Measurements from ENCODE around the gene ROBO1.
A peak's percentile ranks its signal among the peaks of the same experiment; 100 is the strongest.

Gene ROBO1

DNA sequence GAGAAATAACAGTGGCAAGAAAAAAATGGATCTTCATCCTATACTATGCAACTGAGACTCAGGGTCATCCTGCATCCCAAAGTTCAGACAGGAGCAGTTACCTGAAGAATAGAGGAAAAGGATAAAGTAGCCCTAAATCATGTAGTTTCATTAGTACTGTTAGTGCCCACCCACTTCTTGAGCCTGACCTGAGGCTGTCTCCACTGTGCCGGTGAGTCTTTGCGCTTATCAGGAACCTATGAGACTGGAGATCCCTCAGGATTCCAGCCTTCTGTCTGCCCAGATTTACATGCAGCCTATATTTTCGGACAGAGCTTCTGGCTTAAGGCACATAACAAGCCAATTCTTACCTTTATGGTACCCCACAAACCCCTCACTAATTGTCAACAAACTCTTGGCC, 791.6 kb downstream of the ROBO1 start:
- no peak for DNase-seq (ENCODE audit: low spot score)

DNA sequence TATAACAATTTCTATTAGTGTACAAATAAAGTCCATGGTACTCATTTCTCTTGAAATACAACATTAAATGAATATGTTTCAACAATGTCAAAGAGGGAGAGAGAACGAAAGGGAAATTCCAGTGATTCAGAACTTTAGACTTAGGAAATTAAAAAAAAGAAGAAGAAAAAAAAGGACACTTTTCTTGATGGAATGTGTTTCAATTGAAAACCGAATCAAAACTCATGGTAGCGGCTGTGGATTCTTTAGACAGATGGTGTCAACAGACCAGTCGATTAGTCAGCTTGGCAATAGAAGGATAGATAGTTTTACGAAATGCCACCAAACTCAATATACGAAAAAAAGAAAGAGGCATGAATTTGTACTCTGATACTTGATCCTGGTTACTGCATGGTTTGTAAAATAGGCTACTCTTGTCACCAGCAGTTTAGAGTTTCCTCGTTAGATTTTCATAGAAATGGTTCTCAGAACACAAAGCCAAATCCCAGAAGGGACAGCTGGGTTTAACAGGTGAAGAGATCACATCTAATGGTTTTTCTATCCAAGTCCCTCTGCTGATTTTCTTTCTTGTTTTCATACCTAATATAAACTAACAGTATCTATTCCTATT, 793.5 kb downstream of the ROBO1 start:
- DNase-seq (ENCODE audit: low spot score) = no peak

DNA sequence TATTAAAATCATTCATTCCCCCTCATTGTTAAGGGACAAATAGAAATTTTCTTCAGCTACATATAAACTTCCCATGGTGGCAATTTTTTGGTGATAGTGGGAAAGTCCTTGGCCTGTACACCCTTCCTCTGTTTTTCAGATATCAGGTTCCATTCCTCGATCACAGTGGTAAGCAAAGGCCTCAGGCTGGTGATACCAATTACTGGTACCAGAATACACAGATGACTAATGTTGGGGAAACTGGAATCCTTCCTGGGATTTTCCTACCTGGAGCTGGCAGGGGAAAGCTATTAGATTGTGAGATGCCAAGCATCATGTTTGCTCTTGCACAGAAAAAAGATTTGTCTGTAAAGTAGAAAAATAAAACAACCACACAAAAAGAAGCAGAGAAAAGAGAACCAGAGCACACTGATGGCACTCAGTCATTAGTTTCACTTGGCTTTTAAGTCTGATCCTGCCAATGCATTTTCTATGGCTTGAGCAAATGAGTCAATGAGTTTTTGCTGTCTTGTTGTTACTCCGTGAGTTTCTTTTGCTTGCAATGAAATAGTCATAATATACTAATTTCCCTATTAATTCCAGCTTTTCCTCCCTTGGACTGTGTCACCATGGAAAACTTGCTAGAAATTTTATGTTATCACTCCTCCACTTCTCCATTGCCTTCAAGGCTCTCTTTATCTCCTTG, 795.0 kb downstream of the ROBO1 start:
- DNase-seq (ENCODE audit: low spot score) = no peak

DNA sequence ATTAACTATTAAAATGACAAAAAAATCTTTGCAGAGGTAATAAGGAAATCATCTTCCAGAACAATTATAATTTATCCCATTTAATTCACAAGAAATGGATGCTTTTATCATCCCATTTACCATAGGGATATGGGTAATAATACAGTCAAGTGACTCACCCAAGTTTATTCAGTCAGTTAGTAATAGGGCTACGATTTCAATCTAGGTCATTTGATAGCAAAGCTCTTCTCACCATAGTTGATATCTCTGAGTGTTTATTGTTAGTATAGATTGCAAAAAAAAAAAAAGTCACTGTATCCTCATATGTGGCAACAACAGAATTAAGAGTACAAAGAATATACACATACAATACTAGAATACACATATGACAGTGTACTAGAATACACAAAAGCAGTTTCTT, 797.1 kb downstream of the ROBO1 start:
- DNase-seq (ENCODE audit: low spot score) = no peak

DNA sequence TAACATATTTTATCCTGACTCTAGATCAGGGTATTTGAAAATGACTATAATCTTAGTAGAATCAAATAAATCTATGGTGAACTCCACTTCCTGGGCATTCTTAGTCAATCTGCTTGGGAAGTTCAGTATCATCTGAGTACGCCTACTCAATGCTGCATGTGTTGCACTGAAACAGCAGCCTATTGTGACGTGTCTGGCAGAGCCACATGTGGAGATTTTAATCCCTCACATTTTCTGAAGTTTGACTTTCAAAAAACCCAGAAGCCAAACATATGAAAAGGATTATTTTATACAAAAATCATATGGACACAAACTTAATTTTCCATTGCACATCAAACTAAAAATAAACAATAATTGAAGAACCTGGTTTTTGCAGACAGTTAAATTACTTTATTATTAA, 798.3 kb downstream of the ROBO1 start:
- DNase-seq (ENCODE audit: low spot score) = no peak

DNA sequence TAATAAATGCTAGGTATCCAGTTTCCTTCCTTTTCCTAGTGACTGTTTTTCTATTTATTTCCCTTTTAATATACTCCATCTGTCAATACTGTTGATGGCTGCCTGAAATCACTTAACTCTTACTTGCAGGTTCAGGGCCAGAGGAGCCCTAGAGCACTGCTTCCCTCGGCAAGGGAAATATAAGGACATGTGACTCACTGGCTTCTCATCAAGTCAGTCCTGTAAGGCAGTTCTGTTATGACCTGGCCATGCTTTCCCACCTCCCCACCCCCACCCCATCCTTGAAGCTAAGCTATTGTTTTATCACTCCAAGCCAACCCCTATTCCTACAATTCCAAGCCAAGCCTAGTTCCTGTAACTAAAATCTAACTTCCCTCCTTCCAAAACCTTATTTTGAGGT, 800.7 kb downstream of the ROBO1 start:
- no peak for DNase-seq (ENCODE audit: low spot score)

DNA sequence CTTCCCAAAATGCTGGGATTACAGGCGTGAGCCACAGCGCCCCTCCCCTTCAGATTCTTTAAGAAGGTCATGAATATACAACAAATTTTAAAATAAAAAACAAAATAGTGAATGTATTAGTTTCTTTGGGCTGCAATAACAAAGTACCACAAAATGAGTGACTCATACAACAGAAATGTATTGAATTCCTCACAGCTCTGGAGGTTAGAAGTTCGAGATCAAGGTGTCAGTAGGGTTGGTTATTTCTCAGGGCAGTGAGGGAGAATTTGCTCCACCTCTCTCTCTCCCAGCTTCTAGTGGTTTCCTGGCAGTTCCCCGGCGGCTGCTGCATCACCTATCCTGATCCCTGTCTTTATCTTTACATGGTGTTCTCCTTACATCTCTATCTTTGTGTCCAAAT, 804.0 kb downstream of the ROBO1 start:
- DNase-seq (ENCODE audit: low spot score) = no peak

DNA sequence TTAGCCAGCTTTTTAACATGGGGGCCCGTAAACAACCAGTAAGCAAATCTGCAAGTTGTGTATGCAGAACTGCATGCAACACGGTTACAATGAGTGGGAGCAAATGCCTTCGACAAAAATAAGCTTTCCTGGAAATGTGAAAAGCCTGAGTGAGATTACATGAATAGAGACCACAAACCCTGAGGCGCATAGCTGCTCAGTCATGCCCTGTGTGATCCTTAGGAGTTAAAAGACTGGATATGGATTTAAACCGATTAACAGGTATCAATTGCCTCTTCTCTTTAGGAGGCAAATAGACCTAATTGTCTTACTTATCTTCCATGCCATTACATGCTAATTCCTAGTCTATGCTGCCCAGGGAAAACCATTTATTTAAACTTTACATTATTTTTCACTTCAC, 810.3 kb downstream of the ROBO1 start:
- DNase-seq (ENCODE audit: low spot score) = no peak

DNA sequence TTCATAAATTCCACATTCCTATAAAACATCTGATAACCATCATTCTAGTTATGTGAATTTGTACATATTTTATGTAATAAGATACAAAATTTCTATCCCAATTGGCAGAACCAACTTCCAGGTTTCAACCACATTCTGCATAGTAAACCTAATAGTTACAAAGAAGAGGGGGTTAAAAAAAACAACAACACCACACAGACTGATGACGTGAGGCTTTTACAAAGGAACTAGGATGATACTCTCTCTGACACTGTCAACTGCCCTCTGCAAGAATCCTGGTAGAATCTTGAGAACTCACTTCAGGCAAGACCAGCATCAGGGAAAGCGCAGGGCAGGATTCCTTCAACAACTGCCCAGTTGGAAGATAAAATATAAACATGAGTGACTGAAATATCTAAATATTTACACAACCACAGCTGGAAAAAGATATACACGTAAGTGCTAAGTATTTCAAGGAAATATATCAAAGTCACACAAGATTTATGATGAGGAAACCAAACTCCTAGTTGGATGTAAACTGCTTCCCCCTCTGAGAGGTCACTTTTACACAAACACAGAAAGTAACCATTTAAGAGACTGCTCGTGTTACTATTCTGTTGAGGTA, 816.4 kb downstream of the ROBO1 start:
- no peak for DNase-seq (ENCODE audit: low spot score)

DNA sequence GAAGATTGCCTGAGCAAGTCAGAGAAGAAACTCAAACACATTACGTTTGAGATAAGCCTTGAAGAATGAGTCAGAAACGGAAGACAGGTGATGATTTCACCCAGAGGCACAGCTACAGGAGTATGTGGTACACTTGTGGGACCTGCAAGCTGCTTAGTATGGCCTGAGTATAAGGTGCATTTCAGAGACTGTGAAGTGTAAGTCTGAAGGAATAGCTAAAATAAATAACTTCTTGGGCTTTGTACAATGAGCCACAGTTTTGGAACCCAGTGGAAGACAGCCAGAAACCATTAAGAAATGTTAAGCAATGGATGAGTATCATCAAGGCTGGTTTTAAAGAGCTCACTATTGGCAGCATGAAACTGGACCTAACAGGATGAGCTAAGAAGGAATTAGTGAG, 826.2 kb downstream of the ROBO1 start:
- DNase-seq (ENCODE audit: low spot score) = no peak

DNA sequence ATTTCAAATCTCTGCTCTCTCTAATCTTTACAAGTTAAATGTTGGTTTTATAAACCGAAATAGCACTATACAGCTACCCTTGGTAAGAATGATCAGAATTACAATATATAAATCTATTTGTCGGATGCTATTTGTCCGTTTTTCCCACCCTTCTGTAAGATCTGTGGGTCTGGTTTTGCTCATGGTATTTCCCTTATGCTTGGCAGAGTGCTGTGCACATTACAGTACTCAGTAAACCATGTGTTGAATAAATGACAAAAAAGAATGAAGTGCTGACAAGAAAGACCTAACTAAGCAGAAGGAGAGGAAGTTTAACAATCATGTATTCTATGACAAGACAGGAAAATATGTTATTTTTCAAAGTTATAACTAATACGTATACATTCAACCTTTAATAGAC, 827.2 kb downstream of the ROBO1 start:
- no peak for DNase-seq (ENCODE audit: low spot score)

DNA sequence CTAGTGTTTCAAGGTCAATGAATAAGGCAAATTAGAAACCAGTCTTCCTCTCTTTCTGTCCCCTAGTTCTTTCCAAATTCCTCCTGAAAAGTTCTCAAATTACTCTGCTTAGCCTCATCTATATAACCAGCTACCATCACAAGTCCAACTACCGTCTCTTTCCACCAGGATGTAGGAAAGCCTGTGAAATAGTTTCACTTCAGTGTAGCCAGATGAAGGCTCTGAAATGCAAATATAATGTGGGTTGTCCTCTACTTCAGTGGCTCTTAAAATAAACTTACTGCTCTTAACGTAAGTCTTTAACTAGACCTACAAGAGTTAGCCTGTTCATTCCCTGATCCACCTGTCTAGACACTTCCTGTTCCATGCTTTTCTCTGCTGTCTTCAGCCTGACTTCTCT, 827.7 kb downstream of the ROBO1 start:
- no peak for DNase-seq (ENCODE audit: low spot score)

DNA sequence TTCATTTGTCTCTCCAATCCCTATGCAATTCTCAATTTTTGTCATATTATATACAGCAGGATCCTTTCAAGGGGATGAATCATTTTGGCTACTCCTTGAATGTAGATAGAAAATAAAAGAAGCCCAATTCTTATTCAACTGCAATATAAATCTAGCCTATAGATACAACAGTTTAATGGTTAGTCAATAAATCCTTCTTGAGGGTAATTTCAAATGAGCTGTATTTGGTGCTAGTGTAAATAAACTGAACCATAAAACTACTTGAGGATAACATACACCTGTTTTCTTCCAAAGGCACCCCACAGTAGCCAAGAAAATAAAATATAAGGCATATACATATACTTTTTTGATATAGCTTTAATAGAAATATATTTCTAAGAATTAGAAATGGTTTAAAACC, 830.3 kb downstream of the ROBO1 start:
- no peak for DNase-seq (ENCODE audit: low spot score)

DNA sequence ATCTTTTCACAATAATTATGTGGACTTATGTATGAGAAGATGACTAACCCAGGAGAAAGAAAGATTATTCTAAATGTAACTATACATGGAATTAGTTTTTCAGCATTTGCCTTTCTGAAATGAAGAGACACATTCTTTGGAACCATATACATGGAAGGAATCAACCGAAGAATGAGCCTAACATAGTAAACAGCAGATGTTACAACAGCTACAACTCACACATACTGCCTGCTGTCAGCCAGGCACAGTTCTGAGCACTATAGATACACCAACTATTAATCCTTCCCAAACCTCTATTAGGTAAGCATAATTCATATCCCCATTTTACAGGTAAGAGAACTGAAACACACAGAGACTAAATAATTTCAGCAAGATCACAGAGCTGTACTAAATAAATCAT, 840.0 kb downstream of the ROBO1 start:
- no peak for DNase-seq (ENCODE audit: low spot score)

DNA sequence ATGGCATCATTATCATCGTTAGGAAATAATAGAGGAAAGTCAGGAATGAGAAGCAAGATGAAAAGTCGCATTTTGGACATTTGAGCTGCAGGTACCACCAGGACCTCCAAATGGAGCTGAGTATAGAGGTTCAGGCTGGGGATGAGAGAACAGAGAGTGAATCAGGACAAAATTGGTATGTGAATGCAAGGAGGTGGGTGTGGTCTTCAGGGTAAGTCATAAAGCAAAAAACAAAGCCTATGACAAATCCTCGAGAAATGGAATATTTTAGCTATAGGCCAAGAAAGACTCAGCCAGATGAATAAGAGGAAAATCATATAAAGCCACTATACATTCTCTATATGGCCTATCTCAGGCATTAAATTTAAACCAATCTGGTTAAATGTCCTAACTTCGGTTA, 841.3 kb downstream of the ROBO1 start:
- no peak for DNase-seq (ENCODE audit: low spot score)

DNA sequence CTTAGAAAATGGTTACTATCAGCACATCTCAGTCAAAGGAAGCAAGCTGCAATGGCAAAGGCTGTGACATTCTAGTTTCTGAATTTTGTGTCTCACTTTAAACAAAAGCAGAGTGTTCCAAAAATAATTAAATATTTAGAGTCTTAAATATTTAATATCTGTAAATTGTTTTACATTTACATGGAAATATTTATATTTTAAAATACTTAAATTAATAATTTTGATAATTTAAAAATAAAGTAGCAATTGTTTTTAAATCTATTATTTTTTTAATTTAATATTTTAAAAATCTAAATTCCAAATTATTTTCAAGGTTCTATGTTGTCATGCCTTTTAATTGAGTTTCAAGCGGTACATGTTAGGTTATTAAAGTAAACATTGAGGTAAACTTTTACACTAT, 843.1 kb downstream of the ROBO1 start:
- DNase-seq (ENCODE audit: low spot score) = no peak

DNA sequence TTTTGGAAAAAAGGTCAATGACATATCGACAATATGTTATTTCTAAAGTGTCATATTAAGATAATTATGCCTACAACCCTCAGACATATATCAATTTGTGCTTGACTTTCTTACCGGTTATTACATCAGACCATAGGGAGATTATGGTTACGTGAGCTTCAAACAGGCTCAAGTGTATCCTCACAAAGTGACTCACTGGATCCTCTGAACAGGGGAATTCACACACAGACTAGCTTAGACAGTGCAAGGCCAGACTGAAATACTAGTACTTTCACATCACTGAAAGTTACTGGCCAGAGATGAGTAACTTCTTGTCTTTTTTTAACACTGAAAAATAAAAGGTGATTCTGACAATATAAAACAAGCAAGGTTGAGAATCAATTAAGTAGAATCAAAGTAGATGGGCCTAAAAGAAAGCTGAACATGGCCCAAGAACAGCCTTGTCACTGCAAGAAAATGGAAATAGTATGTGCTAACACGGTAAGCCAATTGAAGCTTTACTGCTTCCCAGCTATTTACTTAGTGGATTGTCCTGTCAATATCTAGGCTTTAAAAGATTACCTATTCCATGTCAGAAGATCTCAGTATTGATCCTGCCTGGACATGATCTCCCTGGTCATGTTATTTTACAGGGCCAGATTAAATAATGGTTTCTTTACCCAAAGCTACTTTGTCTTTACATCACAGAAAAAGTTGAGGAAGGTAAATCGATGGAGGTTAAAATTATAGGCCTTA, 848.6 kb downstream of the ROBO1 start:
- no peak for DNase-seq (ENCODE audit: low spot score)

DNA sequence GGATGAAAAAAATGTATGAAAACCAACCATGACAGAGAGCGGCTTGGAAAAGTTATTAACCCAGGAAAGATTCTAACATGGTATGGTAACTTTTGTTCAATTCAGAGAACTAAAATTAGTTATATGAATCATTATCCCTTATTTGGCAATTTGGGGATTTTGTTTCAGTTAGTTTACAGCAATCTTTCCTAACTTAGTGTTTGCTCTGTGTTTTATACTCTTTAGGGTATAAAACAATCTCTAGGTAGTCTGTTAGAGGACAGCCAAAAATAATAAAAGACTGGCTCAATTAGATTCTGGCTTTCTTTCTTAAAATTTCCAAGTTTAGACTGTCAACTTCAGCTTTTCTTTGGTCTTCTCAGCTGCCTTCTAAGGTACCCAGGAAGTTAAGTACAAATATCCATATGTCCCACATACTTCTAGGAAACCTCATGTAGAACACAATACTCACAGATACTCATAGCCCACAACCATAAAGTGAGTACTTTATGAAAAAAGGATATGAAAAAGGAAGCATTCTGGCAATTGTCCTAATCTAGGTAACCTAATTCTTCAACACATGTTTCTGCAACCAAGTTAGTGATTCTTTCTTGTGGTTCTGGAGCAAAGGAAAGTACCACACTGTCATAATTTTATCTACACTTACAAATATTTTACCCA, 849.3 kb downstream of the ROBO1 start:
- no peak for DNase-seq (ENCODE audit: low spot score)

DNA sequence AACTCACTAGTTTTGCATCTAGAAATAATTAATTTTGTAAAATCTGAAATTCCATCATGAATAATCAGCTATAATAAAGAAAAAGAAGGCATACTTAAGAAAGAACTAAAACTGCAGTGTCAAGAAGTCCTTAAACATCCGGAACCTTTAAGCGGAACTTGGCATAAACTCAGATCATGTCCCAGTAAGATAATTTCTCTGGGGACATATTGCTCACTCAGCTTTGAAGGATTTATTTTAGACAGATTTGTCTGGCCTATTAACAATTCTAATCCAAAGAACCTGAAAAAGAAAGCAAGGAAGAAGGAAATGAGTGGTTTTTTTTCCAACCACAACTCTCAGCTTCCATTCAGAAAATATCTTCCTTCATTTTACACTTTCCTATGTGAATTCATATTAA, 850.3 kb downstream of the ROBO1 start:
- peak; percentile 6 for DNase-seq (ENCODE audit: low spot score)

DNA sequence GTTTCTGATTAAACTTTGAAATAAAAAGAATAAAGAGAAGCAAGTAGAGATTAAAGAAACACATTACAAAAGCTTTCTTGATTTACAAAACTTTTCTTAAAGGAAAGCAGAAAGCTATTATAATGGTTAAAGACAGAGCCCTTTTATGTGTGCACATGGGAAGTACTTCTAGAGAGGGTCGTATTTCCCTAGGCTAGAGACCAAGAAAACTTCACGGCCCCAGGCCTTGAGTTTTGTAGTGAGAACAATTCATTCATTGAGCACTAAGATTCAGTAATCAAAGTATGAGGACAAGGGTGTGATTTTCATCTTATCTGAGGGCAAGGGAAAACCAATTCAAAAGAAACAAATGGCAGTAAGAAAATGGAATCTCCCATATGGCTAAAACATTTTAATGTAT, 854.1 kb downstream of the ROBO1 start:
- DNase-seq (ENCODE audit: low spot score) = no peak

DNA sequence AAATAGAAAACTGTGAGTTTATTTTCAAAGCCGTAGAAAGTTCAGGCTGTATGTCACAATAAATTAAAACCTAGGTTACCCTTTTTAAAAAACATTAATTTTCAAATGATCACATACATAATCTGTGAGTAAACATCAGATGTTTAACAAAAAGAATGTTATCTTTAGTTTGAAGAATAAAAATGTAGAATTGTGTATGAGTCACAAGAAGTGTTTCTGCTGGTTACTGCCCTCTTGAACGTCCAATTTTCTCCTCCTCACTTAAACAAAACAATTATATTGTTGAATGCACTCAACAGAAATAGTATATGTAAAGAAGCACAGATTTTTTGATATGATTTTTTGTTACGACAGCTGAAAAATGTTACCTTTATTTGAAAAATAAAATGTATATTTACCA, 855.1 kb downstream of the ROBO1 start:
- DNase-seq (ENCODE audit: low spot score) = no peak

DNA sequence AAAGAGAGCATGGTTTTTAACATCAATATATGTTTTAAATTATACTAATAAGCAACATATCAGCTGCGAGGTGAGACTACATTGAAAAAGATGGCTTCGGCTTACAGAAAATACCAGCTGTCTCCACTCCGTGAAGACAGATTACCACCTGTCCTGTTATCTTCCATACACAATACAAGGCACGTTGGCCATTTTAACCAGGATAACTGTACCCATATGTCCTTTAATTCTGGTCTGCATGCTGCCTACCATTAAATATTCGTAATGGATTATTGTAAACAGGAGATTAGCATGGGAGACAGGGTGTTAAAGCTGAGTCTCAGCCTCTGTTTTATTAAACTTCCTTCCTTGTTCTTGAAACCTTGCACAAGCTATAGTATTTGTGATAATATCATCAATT, 855.5 kb downstream of the ROBO1 start:
- DNase-seq (ENCODE audit: low spot score) = no peak

DNA sequence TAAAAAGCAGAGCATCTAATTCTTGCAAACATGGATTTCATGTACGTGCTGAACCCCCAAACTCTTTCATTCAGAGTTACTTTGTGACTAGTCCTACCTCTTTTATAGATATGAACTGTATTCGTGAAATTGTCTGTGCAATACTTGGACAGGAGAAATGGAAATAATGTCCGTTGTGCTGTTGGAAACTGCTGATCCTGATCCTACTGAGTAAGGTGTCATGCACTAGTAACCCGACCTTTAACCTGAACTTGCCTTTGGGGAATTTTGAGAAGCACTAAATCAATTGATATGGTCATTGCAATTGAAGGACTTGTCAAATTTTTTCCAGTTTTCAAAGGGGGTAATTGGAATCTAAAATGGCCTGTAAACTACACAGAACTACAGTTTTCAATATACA, 856.4 kb downstream of the ROBO1 start:
- DNase-seq (ENCODE audit: low spot score) = no peak

All from kidney capillary endothelial cell (primary cell).